Measurements from ENCODE around the gene ABI1. TPM values are rescaled to one million over a fixed set of nuclear protein-coding genes. Genes with fewer than 3 reads are reported as not detected.

The ABI1 gene
- total and polyA plus RNA-seq, 2 donors (not counting 1 experiment from before 2014, with no cell fraction given) = 37.8 to 80.5 TPM

GRCh38 chr10:26733750-26734568 lies 126.8 kb downstream of the ABI1 start:
- no peak for ATAC-seq (ENCODE audit: low read depth)
- Histone ChIP-seq H4K20me1 (ENCODE audit: control insufficient read depth, insufficient read depth, low read length, poor library complexity, severe bottlenecking) (no peaks in the 10 kb centered on the region), H3K27ac (ENCODE audit: low read length in 2 of 2) (no peak overlapping the region), H3K4me3 (ENCODE audit: control extremely low read depth in 1 of 5, extremely low read depth in 1 of 5, insufficient read depth in 1 of 5, low read depth in 2 of 5, low read length in 4 of 5) (no peak overlapping the region), H3K27me3 (replicated peaks in 1 of 4; ENCODE audit: control extremely low read depth in 1 of 4, control insufficient read depth in 3 of 4, insufficient read depth in 4 of 4, low read length in 3 of 4) (no peaks in the 10 kb centered on the region), H2AFZ (ENCODE audit: insufficient read depth, low read depth, low read length, poor library complexity, severe bottlenecking) (no peak overlapping the region), H3K36me3 (replicated peaks in 1 of 2; ENCODE audit: control extremely low read depth in 1 of 2, control insufficient read depth in 1 of 2, extremely low read depth in 1 of 2, insufficient read depth in 2 of 2, low read length in 1 of 2) (peaks cover 0 to 17% of the 10 kb centered on the region in 2 experiments), H3K9ac (ENCODE audit: low read length) (no peak overlapping the region), H3K9me3 (ENCODE audit: control extremely low read depth in 1 of 3, control insufficient read depth in 2 of 3, insufficient read depth in 1 of 3, low read length in 2 of 3) (no peaks in the 10 kb centered on the region), H3K79me2 (ENCODE audit: control insufficient read depth, insufficient read depth, low read length) (no peaks in the 10 kb centered on the region), H3K4me1 (ENCODE audit: control insufficient read depth in 2 of 2, insufficient read depth in 2 of 2, low read length in 2 of 2) (peaks cover 22 to 35% of the 10 kb centered on the region in 2 donors), H3K4me2 (replicated peaks; ENCODE audit: low read depth, low read length, poor library complexity, severe bottlenecking) (no peak overlapping the region)
- CTCF ChIA-PET = interaction anchor here (1.2 to 13.3 kb wide), 4 partner anchors 8 to 148 kb away, joined by 3 to 452 read pairs (median 15); no protein-coding TSS in a partner anchor
- Mint-ChIP-seq H3K4me3 (no peak overlapping the region), H3K27me3 (no peaks in the 10 kb centered on the region), H3K4me1 (peaks cover 35% of the 10 kb centered on the region), H3K27ac (no peak overlapping the region), H3K9me3 (ENCODE audit: insufficient read depth) (no peaks in the 10 kb centered on the region)
- intact Hi-C loops (cut with micrococcal nuclease) = no loop called here
- DNase-seq = no peak
- POLR2A ChIA-PET = no interaction called here
- no peak for TF ChIP-seq EZH2 (IDR thresholded peaks at IDR 0.05; ENCODE audit: borderline replicate concordance, insufficient read depth, low read depth, low read length, poor library complexity, severe bottlenecking)
- no peak for TF ChIP-seq CTCF (IDR thresholded peaks at IDR 0.05)
- WGBS (ENCODE audit: insufficient coverage) = 98% methylated on average over 10 of the region's 14 CpGs

GRCh38 chr10:26730552-26730951 lies 130.2 kb downstream of the ABI1 start:
- Histone ChIP-seq H3K79me2 (ENCODE audit: control insufficient read depth, insufficient read depth, low read length) (no peaks in the 10 kb centered on the region), H3K4me2 (replicated peaks; ENCODE audit: low read depth, low read length, poor library complexity, severe bottlenecking) (no peak overlapping the region), H3K27ac (ENCODE audit: low read length in 2 of 2) (no peak overlapping the region), H4K20me1 (ENCODE audit: control insufficient read depth, insufficient read depth, low read length, poor library complexity, severe bottlenecking) (no peaks in the 10 kb centered on the region), H3K9me3 (ENCODE audit: control extremely low read depth in 1 of 3, control insufficient read depth in 2 of 3, insufficient read depth in 1 of 3, low read length in 2 of 3) (no peaks in the 10 kb centered on the region), H3K36me3 (replicated peaks in 1 of 2; ENCODE audit: control extremely low read depth in 1 of 2, control insufficient read depth in 1 of 2, extremely low read depth in 1 of 2, insufficient read depth in 2 of 2, low read length in 1 of 2) (peaks cover 1 to 7% of the 10 kb centered on the region in 2 experiments), H3K4me3 (ENCODE audit: control extremely low read depth in 1 of 5, extremely low read depth in 1 of 5, insufficient read depth in 1 of 5, low read depth in 2 of 5, low read length in 4 of 5) (no peak overlapping the region), H2AFZ (ENCODE audit: insufficient read depth, low read depth, low read length, poor library complexity, severe bottlenecking) (no peak overlapping the region), H3K27me3 (replicated peaks in 1 of 4; ENCODE audit: control extremely low read depth in 1 of 4, control insufficient read depth in 3 of 4, insufficient read depth in 4 of 4, low read length in 3 of 4) (no peaks in the 10 kb centered on the region), H3K4me1 (ENCODE audit: control insufficient read depth in 2 of 2, insufficient read depth in 2 of 2, low read length in 2 of 2) (peaks cover 0 to 15% of the 10 kb centered on the region in 2 donors), H3K9ac (ENCODE audit: low read length) (no peak overlapping the region)
- H3K4me1 Mint-ChIP-seq = peaks cover 13% of the 10 kb centered on the region
- H3K4me3 Mint-ChIP-seq = peak overlapping the region; percentile 24
- H3K27ac Mint-ChIP-seq = peak overlapping the region; percentile 12
- ATAC-seq (ENCODE audit: low read depth) (peak; percentile 64), DNase-seq (peak; percentile 51)
- 20% methylated on average over 2 of the region's 2 CpGs for WGBS (ENCODE audit: insufficient coverage)
- no peaks in the 10 kb centered on the region for H3K27me3 Mint-ChIP-seq
- intact Hi-C loops (cut with micrococcal nuclease) = no loop called here
- no peaks in the 10 kb centered on the region for H3K9me3 Mint-ChIP-seq (ENCODE audit: insufficient read depth)
- CTCF ChIA-PET = interaction anchor here (0.6 to 13.3 kb wide), 3 partner anchors 70 to 150 kb away, joined by 3 to 452 read pairs (median 3); no protein-coding TSS in a partner anchor
- POLR2A ChIA-PET = interaction anchor here (0.6 to 0.9 kb wide), 2 partner anchors 108 to 125 kb away, joined by 4 to 5 read pairs; no protein-coding TSS in a partner anchor
- TF ChIP-seq EZH2 (IDR thresholded peaks at IDR 0.05; ENCODE audit: borderline replicate concordance, insufficient read depth, low read depth, low read length, poor library complexity, severe bottlenecking) = no peak
- no peak for TF ChIP-seq CTCF (IDR thresholded peaks at IDR 0.05)

Measured in B cell (primary cell).